ENCODE data around the gene PDE11A. TPM values are rescaled to one million over a fixed set of nuclear protein-coding genes. Genes with fewer than 3 reads are reported as not detected.

The PDE11A gene
- total RNA-seq, 2 donors from 2014 or later, result 2.6 to 3.2 TPM

DNA sequence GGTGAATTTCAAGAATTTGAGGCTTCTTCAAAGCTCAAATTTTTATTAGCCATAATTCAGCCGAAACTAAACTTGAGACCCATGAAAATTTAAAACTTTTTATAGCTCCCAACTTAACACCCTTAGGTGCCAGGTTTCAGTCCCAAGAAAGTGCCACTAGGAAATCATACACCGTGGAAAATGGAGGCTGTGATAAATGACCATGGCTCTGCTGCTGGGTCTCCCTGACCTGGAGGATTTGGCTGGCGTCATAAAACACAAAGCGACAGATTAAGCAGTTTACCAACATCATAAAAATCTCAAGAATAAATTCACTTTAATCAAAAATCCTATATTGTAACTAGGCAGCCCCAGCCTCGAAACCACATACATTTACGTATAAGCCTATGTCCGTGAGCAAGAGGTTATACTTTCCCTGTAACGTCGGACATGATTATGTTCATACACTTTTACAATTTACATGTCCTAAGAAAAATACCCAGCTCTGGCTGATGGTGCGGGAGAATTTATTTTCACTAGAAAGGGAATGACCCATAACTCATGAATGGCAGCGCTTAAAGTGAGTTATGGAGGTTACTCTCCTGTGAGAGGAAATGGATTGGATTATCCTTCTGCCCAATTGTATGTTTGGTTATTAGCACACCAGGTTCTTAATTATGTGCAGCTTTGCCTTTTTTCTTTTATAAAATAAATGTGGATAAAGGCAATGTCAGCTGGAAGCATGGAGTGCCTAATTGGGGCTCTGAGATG, 350.6 kb downstream of the PDE11A start:
- DNase-seq, result no peak
- Histone ChIP-seq H3K4me3 (no peak overlapping the region), H3K4me1 (no peaks in the 10 kb centered on the region), H3K9me3 (no peaks in the 10 kb centered on the region), H3K27me3 (no peaks in the 10 kb centered on the region), H3K36me3 (no peaks in the 10 kb centered on the region), H3K9ac (ENCODE audit: low read depth in 2 of 2, low read length in 2 of 2) (no peak overlapping the region), H3K27ac (no peak overlapping the region)
- TF ChIP-seq CTCF (IDR thresholded peaks at IDR 0.05), result no peak
- intact Hi-C loops (cut with DNase I), result loop anchor here (5.0 to 10.0 kb wide), 3 partner anchors 237 to 385 kb away; no protein-coding TSS in a partner anchor

DNA sequence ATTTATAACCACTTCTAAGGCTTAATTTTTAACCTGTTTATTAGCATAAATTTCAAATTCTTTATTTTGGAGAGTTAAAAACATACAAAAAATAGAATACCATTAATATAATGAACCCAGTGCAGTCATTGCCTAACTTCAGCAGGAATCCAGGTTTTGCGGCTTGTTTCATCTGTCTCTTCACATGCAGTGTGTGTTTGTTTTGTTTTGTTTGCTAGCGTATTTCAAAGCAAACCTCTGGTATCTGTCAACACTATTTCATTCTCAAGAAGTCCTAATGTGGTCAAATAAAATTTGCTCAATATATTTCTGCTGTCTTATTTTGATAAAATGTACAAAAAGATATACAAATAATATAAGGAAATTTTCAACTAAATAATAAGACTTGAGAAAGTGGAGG, 351.5 kb downstream of the PDE11A start:
- TF ChIP-seq CTCF (IDR thresholded peaks at IDR 0.05), result no peak
- Histone ChIP-seq H3K36me3 (no peaks in the 10 kb centered on the region), H3K9me3 (no peaks in the 10 kb centered on the region), H3K4me3 (no peak overlapping the region), H3K9ac (ENCODE audit: low read depth in 2 of 2, low read length in 2 of 2) (no peak overlapping the region), H3K4me1 (no peaks in the 10 kb centered on the region), H3K27ac (no peak overlapping the region), H3K27me3 (no peaks in the 10 kb centered on the region)
- intact Hi-C loops (cut with DNase I), result loop anchor here (5.0 to 10.0 kb wide), 3 partner anchors 236 to 384 kb away; no protein-coding TSS in a partner anchor
- DNase-seq, result no peak

DNA sequence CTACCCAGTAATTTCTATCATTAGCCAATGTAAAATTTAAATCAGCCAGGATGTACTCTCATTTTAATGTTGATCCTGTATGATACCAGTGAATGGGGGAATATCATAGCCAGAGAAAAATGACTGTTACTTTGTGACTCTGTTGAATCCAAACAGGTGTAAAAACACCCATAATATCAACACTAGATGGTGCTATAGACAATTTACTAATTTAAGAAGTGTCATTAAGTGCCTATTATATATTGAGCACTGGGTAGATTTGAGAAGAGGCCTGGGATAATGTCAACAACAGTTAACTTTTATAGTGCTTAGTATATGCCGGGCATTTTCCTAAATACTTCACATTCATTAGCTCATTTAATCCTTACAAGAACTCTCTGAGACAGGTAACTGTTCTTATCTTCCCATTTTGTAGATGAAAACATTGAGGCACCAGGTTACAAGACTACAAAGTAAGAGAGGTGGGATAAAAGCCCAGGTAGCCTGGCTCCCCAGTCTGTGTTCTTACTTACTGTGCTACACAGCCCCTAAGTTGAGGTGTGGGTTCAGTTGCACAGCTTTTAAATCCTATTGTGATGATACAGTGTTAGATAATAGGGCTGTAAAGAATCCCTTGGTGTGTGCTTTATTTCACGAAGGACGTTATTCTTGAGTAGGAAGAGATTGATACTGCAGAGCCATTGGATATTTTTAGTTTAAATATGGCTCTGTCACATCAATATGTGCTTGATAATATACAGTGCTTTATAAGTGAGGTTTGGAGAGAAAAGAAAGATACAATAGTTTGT, 354.6 kb downstream of the PDE11A start:
- H3K36me3 ChIP-seq, result no peaks in the 10 kb centered on the region
- H3K9me3 ChIP-seq, result no peaks in the 10 kb centered on the region
- H3K27me3 ChIP-seq, result no peaks in the 10 kb centered on the region
- no peaks in the 10 kb centered on the region for H3K4me1 ChIP-seq
- TF ChIP-seq CTCF (IDR thresholded peaks at IDR 0.05), result no peak
- H3K9ac ChIP-seq (ENCODE audit: low read depth in 2 of 2, low read length in 2 of 2), result no peak overlapping the region
- H3K27ac ChIP-seq, result no peak overlapping the region
- H3K4me3 ChIP-seq, result no peak overlapping the region
- intact Hi-C loops (cut with DNase I), result no loop called here
- no peak for DNase-seq

DNA sequence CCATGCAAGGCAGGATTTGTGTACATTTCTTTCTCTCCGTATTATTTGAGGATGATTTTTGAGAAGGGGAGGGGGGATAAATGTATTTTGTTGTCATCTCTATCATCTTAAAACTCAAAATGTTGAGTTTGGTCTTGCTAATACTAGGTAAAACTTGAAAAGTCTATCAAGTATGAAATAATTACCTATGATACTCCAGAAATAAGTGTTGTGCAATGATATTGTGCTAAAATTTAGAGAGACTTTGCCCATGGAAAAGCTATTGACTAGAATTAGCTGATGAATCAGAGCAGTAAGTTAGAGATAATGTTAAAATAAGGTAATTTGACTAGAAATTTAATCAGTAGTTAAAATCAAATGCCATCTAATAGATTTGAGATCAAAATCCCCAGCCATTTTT, 356.1 kb downstream of the PDE11A start:
- Histone ChIP-seq H3K4me3 (no peak overlapping the region), H3K9ac (ENCODE audit: low read depth in 2 of 2, low read length in 2 of 2) (no peak overlapping the region), H3K36me3 (no peaks in the 10 kb centered on the region), H3K4me1 (no peaks in the 10 kb centered on the region), H3K27me3 (no peaks in the 10 kb centered on the region), H3K27ac (no peak overlapping the region), H3K9me3 (no peaks in the 10 kb centered on the region)
- intact Hi-C loops (cut with DNase I), result no loop called here
- TF ChIP-seq CTCF (IDR thresholded peaks at IDR 0.05), result no peak
- DNase-seq, result no peak

- Histone ChIP-seq H3K4me1 (no peaks in the 10 kb centered on the region), H3K4me3 (no peak overlapping the region), H3K36me3 (no peaks in the 10 kb centered on the region), H3K9ac (ENCODE audit: low read depth in 2 of 2, low read length in 2 of 2) (no peak overlapping the region), H3K9me3 (no peaks in the 10 kb centered on the region), H3K27me3 (no peaks in the 10 kb centered on the region), H3K27ac (no peak overlapping the region)
- DNase-seq, result no peak
- intact Hi-C loops (cut with DNase I), result no loop called here
- TF ChIP-seq CTCF (IDR thresholded peaks at IDR 0.05), result no peak
Observed at GRCh38 chr2:177715771-177716170, 356.8 kb downstream of the PDE11A start.
